H1 (cell line): ENCODE results near the gene LRRC72. TPM values are rescaled to one million over a fixed set of nuclear protein-coding genes. Genes with fewer than 3 reads are reported as not detected.

Experiments
- CTCF ChIA-PET: fragments of 300-600 bp; sonication (Branson Sonifier 250); formaldehyde crosslinking; loops from one replicate; lab custom pipeline; 2021; ENCODE audit not compliant: partially characterized antibody; lab: Charles Lee
- POLR2A ChIA-PET: fragments of 300-600 bp; sonication (Branson Sonifier 250); formaldehyde crosslinking; loops from one replicate; lab custom pipeline; 2021; ENCODE audit warnings: inconsistent platforms; ENCODE audit not compliant: partially characterized antibody; lab: Charles Lee
- DNase-seq, 2 experiments: peaks; one replicate each; pipeline versions ENCODE4 v3.0.0 to v3.0.0-alpha.2; 2010 to 2022; ENCODE audit warnings: low spot score in 2 of 2, low read depth in 1 of 2, mixed read lengths in 1 of 2
- FAIRE-seq: peaks from 2 replicates; lab custom pipeline; 2011; peaks lifted over from hg19 to GRCh38; lab: Jason Lieb, UNC
- H2AFZ ChIP-seq: 2 replicates; pipeline ENCODE4 v1.8.1; 2012; ENCODE audit warnings: low read length, inconsistent platforms
- H2AK5ac ChIP-seq: 2 replicates; pipeline ENCODE4 v1.6.1; 2013; ENCODE audit warnings: low read depth, low read length
- H2BK120ac ChIP-seq: replicated peaks from 2 replicates; pipeline ENCODE3; 2013; ENCODE audit warnings: low read depth, low read length, inconsistent platforms
- H2BK12ac ChIP-seq: 2 replicates; pipeline ENCODE4 v1.6.1; 2013; ENCODE audit warnings: low read depth, low read length
- H2BK15ac ChIP-seq: 2 replicates; pipeline ENCODE4 v1.6.1; 2013; ENCODE audit warnings: low read length
- H2BK20ac ChIP-seq: 2 replicates; pipeline ENCODE4 v1.6.1; 2013; ENCODE audit warnings: low read length
- H2BK5ac ChIP-seq: 2 replicates; pipeline ENCODE4 v1.6.1; 2013; ENCODE audit warnings: low read depth, low read length
- H3K14ac ChIP-seq: 2 replicates; pipeline ENCODE4 v1.6.1; 2013; ENCODE audit warnings: inconsistent platforms; ENCODE audit not compliant: insufficient read length
- H3K18ac ChIP-seq: 2 replicates; pipeline ENCODE4 v1.6.1; 2013; ENCODE audit warnings: low read length; ENCODE audit errors: extremely low read depth
- H3K23ac ChIP-seq: 2 replicates; pipeline ENCODE4 v1.6.1; 2013; ENCODE audit warnings: inconsistent platforms; ENCODE audit not compliant: insufficient read length
- H3K23me2 ChIP-seq: 2 replicates; pipeline ENCODE4 v1.6.1; 2013; ENCODE audit warnings: low read depth, low read length
- H3K27ac ChIP-seq: 2 replicates; pipeline ENCODE4 v1.6.1; 2011; ENCODE audit warnings: low read depth, low read length, inconsistent platforms
- H3K27me3 ChIP-seq, 4 experiments: replicated peaks in 1 of 4; 1 replicate in 1 of 4; 2 replicates in 3 of 4; pipeline versions ENCODE4 v1.6.1 to v1.8.1; 2011 to 2013; ENCODE audit warnings: low read length in 3 of 4, mild to moderate bottlenecking in 3 of 4, inconsistent platforms in 2 of 4, mixed read lengths in 2 of 4, moderate library complexity in 1 of 4; ENCODE audit not compliant: control insufficient read depth in 3 of 4, insufficient read depth in 3 of 4; ENCODE audit errors: extremely low read depth in 1 of 4
- H3K36me3 ChIP-seq, 4 experiments: 2 replicates each; pipeline versions ENCODE4 v1.6.1 to v1.8.1; 2011 to 2013; ENCODE audit warnings: mild to moderate bottlenecking in 4 of 4, low read length in 3 of 4, moderate library complexity in 2 of 4, control low read depth in 1 of 4, inconsistent platforms in 1 of 4; ENCODE audit not compliant: insufficient read depth in 4 of 4, control insufficient read depth in 2 of 4
- H3K4ac ChIP-seq: replicated peaks from 2 replicates; pipeline ENCODE3; 2013; ENCODE audit warnings: low read length, low read depth, mixed read lengths, inconsistent platforms; ENCODE audit not compliant: insufficient read length
- H3K4me1 ChIP-seq, 4 experiments: replicated peaks in 1 of 4; 1 replicate in 1 of 4; 2 replicates in 3 of 4; pipeline versions ENCODE4 v1.6.1 to v1.8.1; 2011 to 2013; ENCODE audit warnings: low read length in 3 of 4, inconsistent platforms in 2 of 4, mixed read lengths in 1 of 4; ENCODE audit not compliant: insufficient read depth in 4 of 4, control insufficient read depth in 3 of 4
- H3K4me2 ChIP-seq, 2 experiments: 2 replicates each; pipeline versions ENCODE4 v1.6.1 to v1.8.1; 2011 to 2013; ENCODE audit warnings: low read depth in 2 of 2, low read length in 2 of 2, control low read depth in 1 of 2, inconsistent platforms in 1 of 2, mild to moderate bottlenecking in 1 of 2; ENCODE audit not compliant: insufficient read depth in 1 of 2
- H3K4me3 ChIP-seq, 4 experiments: fragments of 200-600, 300-600 bp in 1 of 4; sonication (generic), shearing (Covaris generic), sonication (Bioruptor Twin) in 1 of 4; 2 replicates each; pipeline versions ENCODE4 v1.5.1 to v1.8.1; 2011 to 2016; ENCODE audit warnings: low read length in 4 of 4, low read depth in 3 of 4, control low read depth in 2 of 4, inconsistent platforms in 2 of 4, mild to moderate bottlenecking in 2 of 4, mixed read lengths in 1 of 4, moderate library complexity in 1 of 4; ENCODE audit not compliant: insufficient read depth in 2 of 4; ENCODE audit errors: extremely low read depth in 1 of 4
- H3K56ac ChIP-seq: replicated peaks from 2 replicates; pipeline ENCODE3; 2013; ENCODE audit warnings: low read depth, mild to moderate bottlenecking, mixed read lengths, low read length, inconsistent platforms; ENCODE audit not compliant: insufficient read length
- H3K79me1 ChIP-seq: 2 replicates; pipeline ENCODE4 v1.6.1; 2013; ENCODE audit warnings: low read depth, low read length, control low read depth
- H3K79me2 ChIP-seq, 2 experiments: 2 replicates each; pipeline versions ENCODE4 v1.6.1 to v1.8.1; 2012 to 2013; ENCODE audit warnings: low read length in 2 of 2, mild to moderate bottlenecking in 2 of 2, inconsistent platforms in 1 of 2; ENCODE audit not compliant: insufficient read depth in 2 of 2, control insufficient read depth in 1 of 2
- H3K9ac ChIP-seq, 4 experiments: replicated peaks in 1 of 4; 1 replicate in 1 of 4; 2 replicates in 3 of 4; pipeline versions ENCODE4 v1.6.1 to v1.8.1; 2011 to 2013; ENCODE audit warnings: low read depth in 3 of 4, low read length in 3 of 4, control low read depth in 2 of 4, mild to moderate bottlenecking in 2 of 4, moderate library complexity in 2 of 4, inconsistent platforms in 1 of 4; ENCODE audit errors: extremely low read depth in 1 of 4
- H3K9me3 ChIP-seq, 2 experiments: 2 replicates each; pipeline versions ENCODE4 v1.6.1 to v1.8.1; 2012 to 2013; ENCODE audit warnings: mild to moderate bottlenecking in 2 of 2, moderate library complexity in 2 of 2, control low read depth in 1 of 2, inconsistent platforms in 1 of 2, low read depth in 1 of 2, low read length in 1 of 2, mixed read lengths in 1 of 2; ENCODE audit not compliant: insufficient read depth in 2 of 2
- H4K20me1 ChIP-seq, 2 experiments: replicated peaks in 1 of 2; 2 replicates each; pipeline versions ENCODE3 to v1.8.1; 2011 to 2013; ENCODE audit warnings: inconsistent platforms in 2 of 2, low read length in 2 of 2, mild to moderate bottlenecking in 1 of 2; ENCODE audit not compliant: insufficient read depth in 2 of 2, control insufficient read depth in 1 of 2
- H4K5ac ChIP-seq: 2 replicates; pipeline ENCODE4 v1.6.1; 2013; ENCODE audit warnings: low read length, low read depth, mixed read lengths, inconsistent platforms; ENCODE audit not compliant: insufficient read length
- H4K8ac ChIP-seq: 2 replicates; pipeline ENCODE4 v1.8.0; 2013; ENCODE audit warnings: mild to moderate bottlenecking, moderate library complexity, low read length, inconsistent platforms; ENCODE audit not compliant: insufficient read depth; ENCODE audit errors: extremely low read depth
- H4K91ac ChIP-seq: replicated peaks from 2 replicates; pipeline ENCODE3; 2013; ENCODE audit warnings: low read length, mixed read lengths, inconsistent platforms; ENCODE audit not compliant: insufficient read length
- CHD1 ChIP-seq: IDR thresholded peaks from 2 replicates; pipeline ENCODE4 v1.6.1; 2012; ENCODE audit warnings: low read depth, low read length, improper control_type of control experiment
- WGBS, 2 experiments: shearing (Covaris generic) in 1 of 2; methylation state at CpG; one replicate each; pipeline versions ENCODE4 v1.1.6 to v1.1.7; 2013 to 2015; ENCODE audit warnings: low lambda C conversion rate in 2 of 2, mixed read lengths in 2 of 2, inconsistent platforms in 1 of 2, low coverage in 1 of 2, missing lambda C conversion rate in 1 of 2; ENCODE audit not compliant: insufficient replicate concordance in 2 of 2, insufficient coverage in 1 of 2, insufficient read length in 1 of 2; ENCODE audit errors: extremely low coverage in 1 of 2, missing lambda C conversion rate in 1 of 2; 5-methylcytosine and 5-hydroxymethylcytosine counted together
- polyA plus RNA-seq, 7 experiments: library from polyadenylated mRNA; depleted of rRNA in 3 of 7; stranded (reverse) in 5 of 7; unstranded in 2 of 7; fragments of >200 nt in 5 of 7; fragments of 200-250 nt in 2 of 7; gene quantifications; 1 replicate in 5 of 7; 2 replicates in 1 of 7; 4 replicates in 1 of 7; pipeline versions ENCODE4 v1.2.1 to v1.2.3, GENCODE V29; 2011 to 2013; ENCODE audit warnings: missing spikeins in 2 of 7, mixed read lengths in 2 of 7
- total RNA-seq: library from RNA; stranded (reverse); fragmentation: NEBNext Ultra II Directional; extraction: Animal tissue kit (Norgen Biotek cat#: 25700); gene quantifications from 2 replicates; pipeline ENCODE4 v1.2.1, GENCODE V29; 2021

The LRRC72 gene
- total and polyA plus RNA-seq, 2 of the 8 experiments (the other 6 are each of a cell fraction or from before 2014, with no cell fraction given), result not detected

DNA sequence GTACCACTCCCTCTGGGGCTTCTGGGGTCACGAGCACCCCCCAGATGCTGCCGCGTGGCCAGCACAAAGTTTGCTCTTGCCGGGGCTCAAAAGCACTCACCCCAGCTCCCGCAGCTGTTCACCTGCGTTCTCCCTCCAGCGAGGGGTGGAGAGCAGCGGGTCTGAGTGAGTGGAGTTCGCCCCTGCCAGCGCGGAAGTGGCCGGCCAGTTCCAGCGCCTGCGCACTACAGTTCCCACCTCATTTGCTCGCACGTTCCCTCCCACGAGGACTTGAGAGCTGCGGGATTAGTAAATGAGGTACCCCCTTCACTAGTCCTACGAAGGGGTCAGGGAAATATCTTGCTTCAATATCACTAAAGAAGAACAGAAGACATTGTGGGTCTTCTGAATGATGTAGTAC lies 24.3 kb upstream of the LRRC72 start:
- H4K20me1 ChIP-seq, result no peaks in the 10 kb centered on the region
- DNase-seq, result no peak
- H3K36me3 ChIP-seq, result no peaks in the 10 kb centered on the region
- no peak for FAIRE-seq
- no peak overlapping the region for H3K14ac ChIP-seq
- H4K91ac ChIP-seq, result no peak overlapping the region
- H3K79me2 ChIP-seq, result no peaks in the 10 kb centered on the region
- H3K4me1 ChIP-seq, result no peaks in the 10 kb centered on the region
- no peak overlapping the region for H4K5ac ChIP-seq
- no peak overlapping the region for H2BK120ac ChIP-seq
- CTCF ChIA-PET, result interaction anchor here (0.9 kb wide), 1 partner anchor 52 kb away, joined by 3 read pairs; no protein-coding TSS in a partner anchor
- H3K18ac ChIP-seq, result no peak overlapping the region
- H3K23me2 ChIP-seq, result no peaks in the 10 kb centered on the region
- no peak overlapping the region for H3K56ac ChIP-seq
- POLR2A ChIA-PET, result no interaction called here
- H2AFZ ChIP-seq, result no peak overlapping the region
- H3K79me1 ChIP-seq, result no peaks in the 10 kb centered on the region
- no peak overlapping the region for H3K4me3 ChIP-seq
- H3K4me2 ChIP-seq, result no peak overlapping the region
- no peak overlapping the region for H2BK12ac ChIP-seq
- peak overlapping the region; percentile 57; the same call in 1 of the 2 replicates for H4K8ac ChIP-seq
- no peak overlapping the region for H2BK20ac ChIP-seq
- no peak for TF ChIP-seq CHD1
- H3K27ac ChIP-seq, result no peak overlapping the region
- no peaks in the 10 kb centered on the region; a peak in 1 of 4 replicates for H3K9me3 ChIP-seq
- WGBS, 2 experiments, result 89% methylated on average over 16 of the region's 19 CpGs; no CpG with 5 or more reads in 1 of the 2 experiments
- H2AK5ac ChIP-seq, result no peak overlapping the region
- no peak overlapping the region for H3K4ac ChIP-seq
- H2BK5ac ChIP-seq, result no peak overlapping the region
- H3K27me3 ChIP-seq, result no peaks in the 10 kb centered on the region
- no peak overlapping the region for H3K23ac ChIP-seq
- no peak overlapping the region for H2BK15ac ChIP-seq
- no peak overlapping the region for H3K9ac ChIP-seq
